ENCODE results near the gene TANGO2. TPM values are rescaled to one million over a fixed set of nuclear protein-coding genes. Genes with fewer than 3 reads are reported as not detected.
A peak's percentile ranks its signal among the peaks of the same experiment; 100 is the strongest.

Gene TANGO2
- total and polyA plus RNA-seq, 9 of the 15 experiments (the other 6 are each of a cell fraction or from before 2014, with no cell fraction given) = 15.5 to 94.9 (median 70.1) TPM

DNA sequence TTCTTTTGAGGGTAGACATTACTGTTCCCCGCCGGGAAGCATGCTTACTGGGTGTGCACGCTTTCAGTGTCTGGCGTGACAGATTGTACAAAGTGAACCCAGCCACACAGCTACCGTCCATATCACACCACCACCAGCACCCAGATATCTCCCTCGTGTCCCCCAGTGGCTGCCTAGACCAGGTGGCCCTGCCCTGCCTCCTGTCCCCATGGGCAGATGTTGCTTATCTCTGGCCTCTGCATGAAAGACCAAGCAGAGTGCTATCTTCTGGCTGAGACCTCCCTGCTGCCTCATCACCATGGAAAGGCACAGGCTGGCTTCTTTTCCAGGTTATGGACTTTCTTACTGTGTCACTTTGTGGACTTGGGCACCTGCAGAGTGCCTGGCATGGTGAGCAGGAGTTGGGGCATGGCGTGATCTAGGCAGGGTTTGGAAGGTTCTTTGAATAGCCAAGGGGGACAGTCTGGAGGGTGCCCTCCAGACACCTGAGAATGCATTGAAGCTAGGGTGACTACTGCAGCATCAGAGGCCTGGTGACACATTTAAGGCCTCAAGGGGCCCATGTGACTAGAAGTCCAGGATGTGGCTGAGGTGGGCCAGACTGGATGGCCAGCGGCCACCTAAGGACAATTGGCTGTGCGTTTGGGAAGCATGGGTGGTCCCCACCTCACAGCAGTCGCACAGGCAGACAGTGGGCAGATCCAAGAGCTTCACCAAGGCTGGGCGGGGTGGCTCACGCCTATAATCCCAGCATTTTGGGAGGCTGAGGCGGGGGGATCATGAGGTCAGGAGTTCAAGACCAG, 4.7 kb downstream of the TANGO2 start (continued):
- TF ChIP-seq SMAD3 (CRISPR knock-in tag; conservative IDR thresholded peaks at IDR 0.05) (peak; percentile 96), CAMTA2 (CRISPR knock-in tag; conservative IDR thresholded peaks at IDR 0.05) (no peak), ELF2 (CRISPR knock-in tag; IDR thresholded peaks at IDR 0.05) (no peak), EP300 (IDR thresholded peaks at IDR 0.05; ENCODE audit: low read length) (peak; percentile 97), EZH2 (IDR thresholded peaks at IDR 0.05; ENCODE audit: borderline replicate concordance, low read depth, low read length) (peak; percentile 95; the same call in 1 of the 2 replicates), IFI16 (CRISPR knock-in tag; IDR thresholded peaks at IDR 0.05) (peak; percentile 92), HEY1 (CRISPR knock-in tag; IDR thresholded peaks at IDR 0.05; ENCODE audit: borderline replicate concordance) (no peak), E2F3 (CRISPR knock-in tag; IDR thresholded peaks at IDR 0.05) (peak; percentile 98), KDM2B (CRISPR knock-in tag; IDR thresholded peaks at IDR 0.05) (peak; percentile 50; the same call in 1 of the 2 replicates), ZNF561 (CRISPR knock-in tag; conservative IDR thresholded peaks at IDR 0.05) (peak; percentile 69; the same call in 1 of the 2 replicates), ZFPM2 (CRISPR knock-in tag; IDR thresholded peaks at IDR 0.05) (peak; percentile 78; the same call in 1 of the 2 replicates), ZNF785 (CRISPR knock-in tag; IDR thresholded peaks at IDR 0.05) (peak; percentile 80), ZFP30 (CRISPR knock-in tag; IDR thresholded peaks at IDR 0.05; ENCODE audit: borderline replicate concordance) (0 out of 2 replicates have a peak, but pooled peaks have one; percentile 40), ZNF75A (CRISPR knock-in tag; IDR thresholded peaks at IDR 0.05) (0 out of 2 replicates have a peak, but pooled peaks have one; percentile 46), KLF13 (tag; IDR thresholded peaks at IDR 0.05; ENCODE audit: borderline replicate concordance, low read depth) (peak; percentile 94), ETV5 (CRISPR knock-in tag; IDR thresholded peaks at IDR 0.05; ENCODE audit: low read depth) (no peak), RBM39 (optimal IDR thresholded peaks at IDR 0.05; ENCODE audit: low read depth, low read length) (no peak), PURB (CRISPR knock-in tag; IDR thresholded peaks at IDR 0.05; ENCODE audit: low read depth) (no peak), ZNF707 (CRISPR knock-in tag; conservative IDR thresholded peaks at IDR 0.05) (peak; percentile 76), CEBPB (tag; IDR thresholded peaks at IDR 0.05) (peak; percentile 54; the same call in 1 of the 2 replicates)
- TF ChIP-seq, protein P1, sequence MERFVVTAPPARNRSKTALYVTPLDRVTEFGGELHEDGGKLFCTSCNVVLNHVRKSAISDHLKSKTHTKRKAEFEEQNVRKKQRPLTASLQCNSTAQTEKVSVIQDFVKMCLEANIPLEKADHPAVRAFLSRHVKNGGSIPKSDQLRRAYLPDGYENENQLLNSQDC (CRISPR knock-in tag; IDR thresholded peaks at IDR 0.05) = peak; percentile 88; the same call in 1 of the 2 replicates
- TF ChIP-seq, protein P2, sequence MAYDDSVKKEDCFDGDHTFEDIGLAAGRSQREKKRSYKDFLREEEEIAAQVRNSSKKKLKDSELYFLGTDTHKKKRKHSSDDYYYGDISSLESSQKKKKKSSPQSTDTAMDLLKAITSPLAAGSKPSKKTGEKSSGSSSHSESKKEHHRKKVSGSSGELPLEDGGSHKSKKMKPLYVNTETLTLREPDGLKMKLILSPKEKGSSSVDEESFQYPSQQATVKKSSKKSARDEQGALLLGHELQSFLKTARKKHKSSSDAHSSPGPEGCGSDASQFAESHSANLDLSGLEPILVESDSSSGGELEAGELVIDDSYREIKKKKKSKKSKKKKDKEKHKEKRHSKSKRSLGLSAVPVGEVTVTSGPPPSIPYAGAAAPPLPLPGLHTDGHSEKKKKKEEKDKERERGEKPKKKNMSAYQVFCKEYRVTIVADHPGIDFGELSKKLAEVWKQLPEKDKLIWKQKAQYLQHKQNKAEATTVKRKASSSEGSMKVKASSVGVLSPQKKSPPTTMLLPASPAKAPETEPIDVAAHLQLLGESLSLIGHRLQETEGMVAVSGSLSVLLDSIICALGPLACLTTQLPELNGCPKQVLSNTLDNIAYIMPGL (CRISPR knock-in tag; IDR thresholded peaks at IDR 0.05) = peak; percentile 40; the same call in 1 of the 2 replicates
- TF ChIP-seq, protein P3, sequence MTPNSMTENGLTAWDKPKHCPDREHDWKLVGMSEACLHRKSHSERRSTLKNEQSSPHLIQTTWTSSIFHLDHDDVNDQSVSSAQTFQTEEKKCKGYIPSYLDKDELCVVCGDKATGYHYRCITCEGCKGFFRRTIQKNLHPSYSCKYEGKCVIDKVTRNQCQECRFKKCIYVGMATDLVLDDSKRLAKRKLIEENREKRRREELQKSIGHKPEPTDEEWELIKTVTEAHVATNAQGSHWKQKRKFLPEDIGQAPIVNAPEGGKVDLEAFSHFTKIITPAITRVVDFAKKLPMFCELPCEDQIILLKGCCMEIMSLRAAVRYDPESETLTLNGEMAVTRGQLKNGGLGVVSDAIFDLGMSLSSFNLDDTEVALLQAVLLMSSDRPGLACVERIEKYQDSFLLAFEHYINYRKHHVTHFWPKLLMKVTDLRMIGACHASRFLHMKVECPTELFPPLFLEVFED (CRISPR knock-in tag; conservative IDR thresholded peaks at IDR 0.05) = peak; percentile 97
- TF ChIP-seq, protein P4, sequence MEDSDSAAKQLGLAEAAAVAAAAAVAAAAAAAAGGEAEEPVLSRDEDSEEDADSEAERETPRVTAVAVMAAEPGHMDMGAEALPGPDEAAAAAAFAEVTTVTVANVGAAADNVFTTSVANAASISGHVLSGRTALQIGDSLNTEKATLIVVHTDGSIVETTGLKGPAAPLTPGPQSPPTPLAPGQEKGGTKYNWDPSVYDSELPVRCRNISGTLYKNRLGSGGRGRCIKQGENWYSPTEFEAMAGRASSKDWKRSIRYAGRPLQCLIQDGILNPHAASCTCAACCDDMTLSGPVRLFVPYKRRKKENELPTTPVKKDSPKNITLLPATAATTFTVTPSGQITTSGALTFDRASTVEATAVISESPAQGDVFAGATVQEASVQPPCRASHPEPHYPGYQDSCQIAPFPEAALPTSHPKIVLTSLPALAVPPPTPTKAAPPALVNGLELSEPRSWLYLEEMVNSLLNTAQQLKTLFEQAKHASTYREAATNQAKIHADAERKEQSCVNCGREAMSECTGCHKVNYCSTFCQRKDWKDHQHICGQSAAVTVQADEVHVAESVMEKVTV (CRISPR knock-in tag; IDR thresholded peaks at IDR 0.05) = peak; percentile 45; the same call in 1 of the 2 replicates

Measured in K562 (cell line).